LNCaP clone FGC (cell line): ENCODE data around the gene ITPR1.

Experiments used
- DNase-seq: peaks from one replicate; pipeline ENCODE4 v3.0.0-alpha.2; 2011; ENCODE audit warnings: low read depth
- H3K4me3 ChIP-seq: 2 replicates; pipeline ENCODE4 v1.5.1; 2011; ENCODE audit warnings: mild to moderate bottlenecking, low read depth, low read length, control low read depth
- CTCF ChIP-seq: IDR thresholded peaks from 2 replicates; pipeline ENCODE4 v1.5.1; 2012; ENCODE audit warnings: mild to moderate bottlenecking; ENCODE audit not compliant: control insufficient read depth, insufficient read depth; ENCODE audit errors: extremely low read depth

The ITPR1 gene

GRCh38 chr3:4882548-4882947 lies 389.4 kb downstream of the ITPR1 start:
- H3K4me3 ChIP-seq: no peak overlapping the region
- no peak for DNase-seq
- no peak for TF ChIP-seq CTCF

GRCh38 chr3:4883011-4883410 lies 389.9 kb downstream of the ITPR1 start:
- H3K4me3 ChIP-seq: no peak overlapping the region
- TF ChIP-seq CTCF: no peak
- DNase-seq: no peak

- no peak for DNase-seq
- H3K4me3 ChIP-seq: no peak overlapping the region
- no peak for TF ChIP-seq CTCF
Measured at GRCh38 chr3:4884888-4885287, 391.7 kb downstream of the ITPR1 start.

- no peak for DNase-seq
- no peak for TF ChIP-seq CTCF
- no peak overlapping the region for H3K4me3 ChIP-seq
Measured at GRCh38 chr3:4885316-4885715, 392.2 kb downstream of the ITPR1 start.

GRCh38 chr3:4886448-4886847 lies 393.3 kb downstream of the ITPR1 start:
- no peak for TF ChIP-seq CTCF
- H3K4me3 ChIP-seq: no peak overlapping the region
- no peak for DNase-seq

GRCh38 chr3:4887177-4887576 lies 394.0 kb downstream of the ITPR1 start:
- H3K4me3 ChIP-seq: no peak overlapping the region
- no peak for TF ChIP-seq CTCF
- no peak for DNase-seq
